Measurements from ENCODE around the gene GVQW3.

GRCh38 chr11:76385903-76386302, 4.8 kb downstream of the GVQW3 start:
- TF ChIP-seq CTCF (IDR thresholded peaks at IDR 0.05) (no peak), CBX8 (IDR thresholded peaks at IDR 0.05) (no peak), EHMT2 (IDR thresholded peaks at IDR 0.05; ENCODE audit: low read depth) (no peak), RAD21 (conservative IDR thresholded peaks at IDR 0.05 in 1 of 2, IDR thresholded peaks at IDR 0.05 in 1 of 2) (no peak), NFE2L2 (conservative IDR thresholded peaks at IDR 0.05; ENCODE audit: low read length) (no peak), POLR2A (IDR thresholded peaks at IDR 0.05; ENCODE audit: low read length) (no peak)
